DMS53 treated with DMSO at 0.1 percent for 48 hours (cell line): ENCODE measurements around the gene SCAND1.
A peak's percentile ranks its signal among the peaks of the same experiment; 100 is the strongest.
"Not testable (repeated sequence)": the region's sequence is repeated elsewhere in the genome, so short reads cannot be mapped to it uniquely, and the experiment has no call there.

Source experiments
- DNase-seq: peaks from one replicate; lab custom pipeline; 2025; ENCODE audit not compliant: unreplicated experiment; lab: John Stamatoyannopoulos, UW

SCAND1 gene

DNA sequence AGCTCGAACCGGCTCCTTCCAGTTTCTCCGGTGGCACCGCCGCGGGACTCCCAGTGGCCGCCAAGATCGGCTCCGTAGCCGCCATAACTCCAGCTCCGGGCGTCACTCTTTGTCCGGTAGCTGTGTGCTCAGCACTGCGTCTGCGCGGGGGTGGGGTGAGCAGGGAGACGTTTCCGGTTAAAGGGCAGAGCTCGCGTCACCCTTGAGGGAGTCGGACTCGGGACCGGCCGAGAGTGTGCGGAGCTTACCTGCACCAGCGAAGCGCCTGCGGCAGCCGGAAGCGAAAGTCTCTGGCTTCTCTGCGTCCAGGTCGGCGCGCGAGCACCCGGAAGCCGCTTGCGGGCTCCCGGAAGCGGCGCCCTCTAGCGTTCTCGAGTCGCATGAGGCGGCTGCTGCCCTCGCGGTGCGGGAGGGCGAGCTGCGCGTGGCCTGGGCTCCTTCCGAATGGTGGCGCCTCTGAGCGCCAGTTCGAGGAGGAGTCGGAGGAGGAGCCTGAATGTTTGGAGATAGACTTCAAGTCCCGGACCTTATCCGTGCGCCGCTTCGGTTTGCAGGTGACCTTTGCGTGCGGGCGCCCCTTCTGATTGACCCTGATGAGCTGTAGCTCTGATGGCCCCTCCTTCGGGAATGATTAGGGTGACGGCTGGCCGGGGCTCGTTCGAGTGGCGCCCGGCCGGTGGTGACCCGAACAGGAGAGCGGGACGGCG, at the start of gene SCAND1:
Gene SCAND1 (minus strand): TSS at position 303 of the 707 bp plus-strand sequence. CDS start 218 bp downstream, at position 85.
- peak; percentile 94 for DNase-seq

DNA sequence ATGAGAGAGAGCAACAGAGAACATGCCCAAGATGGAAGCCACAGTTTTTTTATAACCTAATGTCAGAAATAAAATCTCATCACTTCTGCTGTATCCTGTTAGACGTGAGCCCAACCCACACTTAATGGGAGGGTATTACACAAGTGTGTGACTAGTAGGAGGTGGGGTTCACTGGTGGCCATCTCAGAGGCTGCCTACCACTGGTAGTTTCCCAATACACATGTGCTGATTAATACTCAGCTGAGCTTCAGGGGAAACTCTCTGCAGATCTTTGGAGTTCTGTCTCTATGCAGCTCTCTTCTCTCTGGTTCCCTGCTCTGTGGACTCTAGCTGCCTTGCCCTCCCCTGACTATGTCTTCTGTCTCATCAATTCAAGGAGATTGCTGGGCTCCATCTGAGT, 49.7 kb upstream of the SCAND1 start:
- no peak for DNase-seq

DNA sequence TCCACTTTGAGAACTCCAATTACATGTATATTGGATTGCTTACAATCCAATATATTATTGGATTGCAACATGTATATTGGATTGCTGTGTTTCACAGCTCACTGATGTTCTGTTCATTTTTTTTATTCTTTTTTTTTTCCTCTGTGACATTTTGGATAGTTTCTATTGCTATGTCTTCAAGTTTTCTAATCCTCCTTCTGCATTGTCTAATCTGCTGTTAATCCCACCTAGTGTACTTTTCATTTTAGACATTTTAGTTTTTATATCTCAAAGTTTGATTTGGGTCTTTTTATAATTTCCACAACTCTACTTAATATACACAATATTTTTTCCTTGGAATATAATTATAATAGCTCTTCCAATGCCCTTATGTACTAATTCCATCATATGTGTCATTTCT, 48.6 kb upstream of the SCAND1 start:
- no peak for DNase-seq

DNA sequence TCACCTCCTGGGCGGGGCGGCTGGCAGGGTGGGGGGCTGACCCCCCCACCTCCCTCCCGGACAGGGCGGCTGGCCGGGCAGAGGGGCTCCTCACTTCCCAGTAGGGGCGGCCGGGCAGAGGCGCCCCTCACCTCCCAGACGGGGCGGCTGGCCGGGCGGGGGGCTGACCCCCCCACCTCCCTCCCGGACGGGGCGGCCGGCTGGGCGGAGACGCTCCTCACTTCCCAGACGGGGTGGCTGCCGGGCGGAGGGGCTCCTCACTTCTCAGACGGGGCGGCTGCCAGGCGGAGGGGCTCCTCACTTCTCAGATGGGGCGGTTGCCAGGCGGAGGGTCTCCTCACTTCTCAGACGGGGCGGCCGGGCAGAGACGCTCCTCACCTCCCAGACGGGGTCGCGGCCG, 47.0 kb upstream of the SCAND1 start:
- DNase-seq: not testable (repeated sequence)

DNA sequence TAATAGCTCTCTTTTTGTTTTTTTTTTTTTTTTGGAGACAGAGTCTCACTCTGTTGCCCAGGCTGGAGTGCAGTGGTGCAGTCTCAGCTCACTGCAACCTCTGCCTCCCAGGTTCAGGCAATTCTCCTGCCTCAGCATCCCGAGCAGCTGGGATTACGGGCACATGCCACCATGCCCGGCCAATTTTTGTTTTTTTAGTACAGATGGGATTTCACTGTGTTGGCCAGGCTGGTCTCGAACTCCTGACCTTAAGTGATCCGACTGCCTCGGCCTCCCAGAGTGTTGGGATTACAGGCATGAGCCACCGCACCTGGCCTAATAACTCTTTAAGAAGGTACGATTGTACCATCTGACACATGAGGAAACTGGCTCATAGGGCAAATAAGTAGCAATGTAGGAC, 42.2 kb upstream of the SCAND1 start:
- not testable (repeated sequence) for DNase-seq

DNA sequence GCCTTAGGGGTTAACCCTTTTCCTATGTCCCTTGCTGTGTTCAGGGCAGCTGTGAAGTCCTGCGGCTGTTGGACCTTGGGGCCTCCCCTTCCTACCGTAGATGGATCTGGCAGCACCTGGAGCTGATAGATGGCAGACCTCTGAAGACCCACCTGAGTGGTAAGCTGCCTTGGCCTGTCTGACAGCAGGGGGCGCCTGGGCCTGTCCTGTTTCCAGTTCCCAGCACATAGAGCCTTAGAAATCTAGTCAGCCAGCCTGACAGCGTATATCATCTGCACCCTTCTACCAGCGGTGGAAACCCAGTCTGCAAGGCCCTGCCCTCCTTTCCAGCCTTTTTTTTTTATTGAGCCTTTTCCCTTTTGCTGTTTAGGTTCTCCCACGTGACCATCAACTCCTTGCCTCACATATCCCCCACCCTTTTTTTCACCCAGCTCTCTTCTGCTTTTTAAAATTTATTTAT, 40.7 kb upstream of the SCAND1 start:
- DNase-seq: peak; percentile 87

DNA sequence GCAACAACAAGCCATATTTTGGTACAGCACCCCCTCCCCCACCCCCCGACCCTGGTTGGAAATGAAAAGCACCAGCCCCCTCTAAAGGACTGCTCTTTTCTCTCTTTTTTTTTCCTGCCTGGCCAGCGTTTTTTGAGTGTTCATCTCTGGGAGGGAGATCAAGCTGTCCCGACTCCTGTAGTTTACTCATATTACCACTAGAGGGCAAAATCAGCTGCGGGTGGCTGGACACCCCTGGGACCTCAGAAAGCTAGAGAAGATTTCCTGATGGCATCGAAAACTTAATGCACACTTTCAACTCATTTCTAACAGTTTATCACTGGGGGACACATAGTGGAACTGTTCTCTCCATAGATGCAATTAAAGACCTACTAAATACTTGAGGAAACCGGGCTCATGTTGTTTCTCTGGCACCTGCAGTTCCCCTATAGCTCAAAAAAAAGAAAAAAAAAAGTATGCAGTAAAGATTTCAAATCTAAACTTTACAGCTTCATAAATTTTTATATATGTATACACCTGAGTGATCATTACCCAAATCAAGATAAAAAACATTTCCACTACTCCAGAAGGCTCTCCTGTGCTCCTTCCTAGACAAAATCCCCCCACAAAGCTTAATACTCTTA, 38.5 kb upstream of the SCAND1 start:
- DNase-seq: peak; percentile 74

DNA sequence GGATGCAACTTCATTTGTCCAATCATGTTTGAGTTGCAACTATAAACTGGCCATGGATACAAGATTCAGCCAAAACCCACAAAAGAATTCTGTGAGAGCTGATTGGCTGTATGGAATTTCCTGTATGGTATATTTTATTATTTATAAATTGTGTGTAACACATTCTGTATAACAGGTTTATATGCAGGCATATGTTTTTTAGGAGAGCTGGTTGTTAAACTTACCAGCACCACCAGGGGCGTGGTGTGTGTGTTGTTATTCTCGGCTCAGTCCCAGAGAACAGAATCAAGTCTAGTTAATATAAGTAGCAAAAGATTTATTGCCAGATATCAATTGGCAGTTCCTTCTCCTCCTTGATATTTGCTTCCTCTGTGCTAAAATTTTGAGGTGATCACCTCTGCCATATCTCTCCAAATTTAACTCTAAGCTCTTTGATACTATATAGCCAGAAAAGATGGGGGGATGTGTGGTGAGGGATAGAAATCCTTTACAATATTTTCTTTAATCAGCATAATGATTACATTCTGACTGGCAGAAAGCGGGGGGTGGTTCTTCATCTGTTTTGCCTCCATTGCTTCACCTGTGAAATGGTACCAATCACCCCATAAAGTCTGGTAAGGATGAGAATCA, 37.0 kb upstream of the SCAND1 start:
- DNase-seq: no peak

DNA sequence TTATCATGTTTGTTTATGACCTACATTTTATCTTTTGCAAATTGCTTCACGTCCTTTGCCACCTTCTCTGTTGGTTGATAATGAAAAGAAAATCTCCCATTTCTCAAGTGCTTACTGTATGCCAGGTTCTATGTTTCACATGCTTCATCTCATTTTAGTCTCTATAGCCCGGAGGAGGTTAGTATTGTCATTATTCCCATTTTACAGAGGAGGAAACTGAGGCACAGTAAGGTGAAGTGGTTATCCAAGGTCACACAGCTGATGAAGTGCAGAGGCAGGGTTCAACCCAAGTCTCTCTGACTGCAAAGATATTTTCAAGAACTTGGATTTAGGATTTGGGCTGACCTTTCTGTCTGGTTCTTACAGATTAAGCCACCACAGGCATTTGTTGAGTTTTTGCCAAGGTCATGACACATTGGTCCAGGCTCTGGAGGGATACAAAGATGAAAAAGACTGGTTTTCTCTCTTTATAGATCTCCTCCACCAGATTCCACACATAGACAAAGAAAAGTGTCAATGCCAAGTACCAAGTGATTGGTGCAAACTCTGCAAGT, 34.7 kb upstream of the SCAND1 start:
- no peak for DNase-seq

DNA sequence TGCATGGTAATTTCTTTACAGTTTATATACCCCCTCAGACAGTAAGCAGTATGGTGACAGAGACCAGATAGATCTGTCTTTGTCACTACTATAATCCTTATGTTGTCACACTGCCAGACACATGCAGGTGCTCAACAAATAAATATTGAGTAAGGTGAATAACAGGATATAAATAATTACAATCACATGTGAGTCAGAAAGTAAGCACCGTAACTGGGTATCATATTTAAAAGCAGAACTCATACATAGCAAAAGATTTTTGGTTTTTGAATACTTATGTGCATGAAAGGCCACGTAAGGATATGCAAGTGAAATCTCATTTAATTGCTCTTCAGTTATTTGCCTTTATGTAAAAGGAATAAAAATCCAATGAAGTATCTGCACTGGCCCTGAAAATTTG, 31.5 kb upstream of the SCAND1 start:
- peak; percentile 39 for DNase-seq

DNA sequence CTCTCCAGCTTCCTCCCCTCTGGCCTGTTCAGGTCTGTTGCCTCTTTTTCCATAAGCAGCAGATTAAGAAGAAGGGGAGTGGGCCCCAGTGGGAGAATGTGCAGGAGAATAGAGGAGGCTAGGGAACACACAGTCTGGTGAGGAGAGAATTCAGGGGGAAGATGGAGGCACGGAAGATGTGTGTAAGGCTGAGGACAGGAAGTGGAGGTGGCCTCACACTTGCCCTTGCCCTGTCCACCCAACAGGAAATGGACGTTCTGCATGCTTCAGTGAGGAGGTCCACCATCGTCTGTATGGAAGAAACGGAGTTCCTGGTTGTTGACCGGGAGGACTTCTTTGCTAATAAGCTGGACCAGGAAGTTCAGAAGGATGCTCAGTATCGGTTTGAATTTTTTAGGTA, 30.1 kb upstream of the SCAND1 start:
- DNase-seq: no peak

DNA sequence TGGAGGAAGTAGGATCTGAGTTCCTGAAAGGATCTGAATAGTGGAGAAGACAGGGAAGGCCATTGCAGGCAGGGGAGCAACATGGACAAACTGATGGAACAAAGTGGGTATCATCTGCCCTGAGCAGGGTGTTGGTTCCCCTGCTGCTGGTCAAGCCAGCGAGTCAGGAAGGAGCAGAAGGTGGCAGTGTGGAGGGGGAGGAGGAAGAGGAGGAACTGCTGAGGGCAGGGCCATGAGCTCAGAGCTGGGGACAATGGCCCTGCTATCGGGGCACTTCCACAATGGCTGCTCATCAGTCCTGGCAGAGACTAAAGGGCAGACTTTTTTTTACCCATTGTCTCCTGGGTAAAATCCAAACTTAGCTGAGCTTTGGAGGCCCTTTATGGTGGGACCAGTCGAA, 27.7 kb upstream of the SCAND1 start:
- DNase-seq: no peak

DNA sequence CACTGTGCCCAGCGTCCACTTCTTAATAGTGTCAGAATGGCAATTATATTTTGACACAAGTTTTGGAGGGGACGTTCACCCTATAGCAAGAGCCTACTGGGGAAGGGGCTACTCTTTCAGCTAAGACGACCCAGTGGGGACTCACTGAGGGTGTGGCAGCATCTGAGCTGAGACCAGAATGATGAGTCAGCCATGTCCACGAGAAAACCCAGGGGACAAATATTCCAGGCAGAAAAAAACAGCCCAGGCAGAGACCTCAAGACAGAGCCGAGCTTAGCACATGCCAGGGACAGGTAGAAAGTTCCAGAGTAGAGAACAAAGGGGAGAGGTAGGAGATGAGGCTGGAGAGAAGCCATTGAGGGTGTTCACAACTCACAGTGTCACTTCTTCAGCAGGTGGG, 25.2 kb upstream of the SCAND1 start:
- DNase-seq: no peak

DNA sequence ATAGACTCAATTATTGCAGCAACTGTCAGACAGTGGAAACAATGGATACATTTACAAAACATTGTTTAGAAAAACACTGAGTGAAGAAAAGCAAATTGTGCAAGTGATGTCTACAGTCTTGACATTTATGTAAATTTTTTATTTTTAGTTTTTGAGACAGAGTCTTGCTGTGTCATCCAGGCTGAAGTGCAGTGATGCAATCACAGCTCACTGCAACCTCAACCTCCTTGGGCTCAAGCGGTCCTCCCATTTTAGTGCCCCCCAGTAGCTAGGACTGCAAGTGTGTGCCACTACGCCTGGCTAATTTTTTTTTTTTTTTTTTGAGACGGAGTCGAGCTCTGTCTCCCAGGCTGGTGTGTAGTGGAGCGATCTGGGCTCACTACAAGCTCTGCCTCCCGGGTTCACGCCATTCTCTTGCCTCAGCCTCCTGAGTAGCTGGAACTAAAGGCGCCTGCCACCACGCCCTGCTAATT, 23.8 kb upstream of the SCAND1 start:
- no peak for DNase-seq

DNA sequence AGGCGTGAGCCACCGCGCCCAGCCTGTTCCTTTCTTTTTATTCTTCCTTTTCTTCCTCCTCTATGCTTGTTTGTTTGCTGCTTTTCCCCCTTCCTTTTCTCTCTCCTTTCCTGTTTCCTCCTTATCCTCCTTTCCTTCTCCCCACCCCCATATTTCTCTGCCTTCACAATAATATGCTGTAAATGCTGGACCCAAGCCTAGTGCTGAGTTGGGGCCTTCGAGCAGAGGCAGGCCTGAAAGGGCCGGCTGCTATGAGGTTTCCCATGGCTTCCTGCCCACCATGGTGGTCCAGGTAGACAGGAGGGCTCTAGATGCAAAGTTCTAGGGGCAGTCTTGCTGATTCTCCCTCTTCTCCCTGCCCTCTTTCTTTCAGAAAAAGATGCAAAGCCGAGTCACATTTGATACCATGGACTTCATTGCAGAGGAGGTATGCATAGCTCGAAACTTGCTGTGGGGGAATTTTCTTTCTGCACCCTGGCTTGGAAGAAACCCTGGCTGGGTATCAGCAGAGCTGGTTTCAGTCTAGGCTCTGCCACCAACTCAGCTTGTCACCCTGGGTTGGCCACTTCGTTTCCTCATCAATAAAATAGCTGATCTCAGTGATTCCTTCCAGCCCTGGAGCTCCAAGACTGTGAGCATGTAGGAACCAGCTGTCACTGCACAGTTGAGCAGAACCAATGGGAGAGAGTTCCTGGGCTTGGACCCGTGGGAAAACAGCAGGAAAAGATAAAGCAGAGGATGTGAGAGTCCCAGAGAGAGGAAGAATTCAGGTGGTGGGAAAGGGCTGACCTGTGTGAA, 21.5 kb upstream of the SCAND1 start:
- no peak for DNase-seq

DNA sequence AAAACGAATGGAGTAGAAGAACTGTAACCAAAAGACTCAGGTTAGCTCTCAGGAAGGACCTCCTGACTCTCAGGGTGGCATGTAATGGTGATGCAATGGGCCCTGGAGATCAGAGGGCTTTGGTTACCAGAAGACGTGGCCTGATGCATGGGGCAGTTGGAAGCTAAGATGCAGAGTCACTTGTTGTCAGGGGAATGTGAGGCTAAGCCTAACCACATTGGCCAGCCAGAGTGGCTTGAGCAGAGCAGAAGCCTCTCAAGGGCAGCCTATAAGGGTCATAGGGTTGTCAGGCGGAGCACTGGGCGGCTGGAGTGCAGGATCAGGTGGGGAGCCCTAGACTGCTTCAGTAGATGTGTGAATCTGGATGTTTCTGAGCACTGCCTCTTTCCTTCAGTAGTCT, 20.0 kb upstream of the SCAND1 start:
- no peak for DNase-seq

DNA sequence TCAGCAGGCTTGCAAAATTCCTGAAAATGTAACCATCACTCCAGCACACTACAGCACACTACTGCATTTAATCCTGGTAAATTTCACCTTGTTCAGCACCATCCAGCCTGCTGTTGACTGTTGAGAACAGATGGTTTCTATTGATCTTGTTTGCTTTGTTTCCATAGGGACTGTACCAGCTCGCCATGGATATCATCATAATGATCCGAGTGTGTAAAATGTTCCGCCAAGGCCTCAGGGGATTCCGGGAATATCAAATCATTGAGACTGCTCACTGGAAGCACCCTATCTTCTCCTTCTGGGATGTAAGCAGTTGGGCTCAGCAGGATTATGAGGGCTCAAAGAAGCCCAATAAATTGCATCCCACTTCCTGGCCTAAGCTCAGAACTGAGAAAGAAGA, 18.2 kb upstream of the SCAND1 start:
- DNase-seq: no peak

DNA sequence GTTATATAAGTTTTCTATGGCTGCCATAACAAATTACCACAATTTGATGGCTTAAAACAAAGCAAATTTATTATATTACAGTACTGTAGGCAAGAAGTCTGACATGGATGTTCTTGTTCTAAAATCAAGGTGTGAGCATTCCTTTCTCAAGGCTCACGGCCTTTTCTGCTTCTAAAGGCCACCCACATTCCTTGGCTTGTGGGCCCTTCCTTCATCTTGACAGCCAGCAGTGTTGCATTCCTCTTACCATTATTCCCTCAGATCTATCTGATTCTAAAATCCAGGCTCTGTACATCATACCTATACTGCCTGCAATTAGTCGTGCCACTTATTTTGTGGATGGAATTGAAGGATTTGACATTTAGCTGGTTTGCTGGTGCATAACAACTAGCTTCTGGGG, 17.7 kb upstream of the SCAND1 start:
- DNase-seq: no peak

DNA sequence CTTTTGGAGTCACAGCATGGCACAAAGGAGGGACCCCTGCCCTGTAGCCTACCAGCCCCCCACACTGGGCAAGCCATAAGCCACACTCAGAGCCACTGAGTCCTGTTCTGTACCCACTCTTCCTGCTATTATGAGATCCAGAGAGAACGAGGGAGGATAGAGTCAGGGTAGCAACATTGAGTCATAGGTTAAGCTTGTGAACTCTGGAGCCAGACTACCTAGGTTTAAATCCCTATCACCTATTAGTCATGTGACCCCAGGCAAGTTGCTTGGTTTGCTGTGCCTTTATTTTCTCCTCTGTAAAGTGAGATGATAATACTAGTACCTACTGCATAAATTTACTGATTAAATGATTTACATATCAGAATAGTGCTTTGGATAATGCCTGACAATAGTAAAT, 14.6 kb upstream of the SCAND1 start:
- no peak for DNase-seq

DNA sequence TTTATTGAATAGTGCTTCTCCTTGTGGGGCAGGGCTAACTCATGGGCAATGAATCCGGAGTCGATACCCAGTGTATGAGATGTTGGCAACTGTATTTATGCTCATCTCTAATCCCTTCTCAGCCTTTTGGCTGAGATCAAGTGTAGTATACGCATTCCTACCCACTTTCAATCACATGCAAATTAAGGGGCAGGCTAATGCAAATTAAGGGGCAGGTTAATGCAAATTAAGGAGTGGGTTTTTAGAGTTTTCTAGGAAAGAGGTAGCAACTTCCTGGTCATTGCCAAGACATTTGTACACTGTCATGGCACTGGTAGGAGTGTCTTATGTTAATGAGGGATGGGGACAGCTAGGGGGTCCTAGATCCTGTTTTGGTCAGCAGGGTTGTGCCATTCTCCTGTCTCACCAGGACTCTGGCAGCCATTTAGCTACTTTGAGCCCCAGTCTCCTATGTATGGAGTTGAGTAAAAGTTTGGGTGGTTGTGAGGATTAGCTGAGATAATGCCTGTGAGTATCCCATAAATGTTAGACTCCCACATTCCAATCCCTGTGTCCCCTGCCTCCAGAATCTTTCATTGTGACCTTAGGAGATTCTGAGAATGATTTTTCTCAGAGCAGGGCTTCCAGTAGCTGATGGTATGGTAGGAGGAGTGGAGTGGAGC, 13.8 kb upstream of the SCAND1 start, which contains the start of gene CNBD2:
Gene CNBD2 (plus strand): TSS at position 612 of the 662 bp plus-strand sequence. CDS start 173 bp downstream, outside the sequence.
- no peak for DNase-seq
